ENCODE measurements around the gene PTPRM. TPM values are rescaled to one million over a fixed set of nuclear protein-coding genes. Genes with fewer than 3 reads are reported as not detected.

The PTPRM gene
- total RNA-seq, 1 experiment from 2014 or later = 45.6 TPM

DNA sequence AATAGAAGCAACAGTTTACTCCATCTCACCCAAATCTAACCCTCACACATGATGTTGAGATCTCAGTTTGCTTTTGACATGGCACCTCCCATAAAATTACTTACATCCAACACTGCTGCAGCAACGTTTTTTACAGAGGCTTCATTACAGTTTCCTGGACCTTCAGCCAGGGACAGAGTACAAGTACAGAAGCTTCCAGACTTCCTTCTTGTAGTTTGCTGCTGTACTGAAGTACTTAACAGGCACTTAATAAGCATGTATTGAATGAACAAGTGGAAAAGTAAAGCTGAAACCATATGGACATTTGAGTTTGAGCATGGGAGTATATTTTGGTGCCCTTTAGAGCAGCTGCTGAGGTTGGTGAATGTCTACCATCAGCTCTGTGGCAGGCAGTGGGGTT is 514.2 kb downstream of the PTPRM start:
- H2AFZ ChIP-seq (ENCODE audit: low read length) = no peak overlapping the region
- H3K4me2 ChIP-seq (ENCODE audit: low read length) = no peak overlapping the region
- ChIA-PET CTCF (interaction anchor here (0.5 kb wide), 1 partner anchor 571 kb away, joined by 4 read pairs; no protein-coding TSS in a partner anchor), POLR2A (ENCODE audit: unreplicated experiment) (interaction anchor here (0.6 kb wide), 1 partner anchor 28 kb away, joined by 5 read pairs; no protein-coding TSS in a partner anchor)
- no TSS peak for BruUV-seq (replicated peaks)
- no peak for DNase-seq
- no peaks in the 10 kb centered on the region for H3K79me2 ChIP-seq (ENCODE audit: low read length)
- H3K9me3 ChIP-seq (ENCODE audit: low read length) = no peaks in the 10 kb centered on the region
- no peak overlapping the region for H3K4me3 ChIP-seq (ENCODE audit: low read length)
- peaks cover 4% of the 10 kb centered on the region; the same call in 1 of the 2 replicates for H3K4me1 ChIP-seq (ENCODE audit: insufficient read depth, low read length)
- no peaks in the 10 kb centered on the region for H4K20me1 ChIP-seq (ENCODE audit: low read length)
- no peak overlapping the region for H3K9ac ChIP-seq (ENCODE audit: low read length)
- H3K27ac ChIP-seq (ENCODE audit: low read length) = no peak overlapping the region
- TF ChIP-seq EZH2phosphoT487 (IDR thresholded peaks at IDR 0.05; ENCODE audit: borderline replicate concordance, low read length) (no peak), EZH2 (IDR thresholded peaks at IDR 0.05; ENCODE audit: low read length, unreplicated experiment) (no peak)
- TF ChIP-seq, protein P1, sequence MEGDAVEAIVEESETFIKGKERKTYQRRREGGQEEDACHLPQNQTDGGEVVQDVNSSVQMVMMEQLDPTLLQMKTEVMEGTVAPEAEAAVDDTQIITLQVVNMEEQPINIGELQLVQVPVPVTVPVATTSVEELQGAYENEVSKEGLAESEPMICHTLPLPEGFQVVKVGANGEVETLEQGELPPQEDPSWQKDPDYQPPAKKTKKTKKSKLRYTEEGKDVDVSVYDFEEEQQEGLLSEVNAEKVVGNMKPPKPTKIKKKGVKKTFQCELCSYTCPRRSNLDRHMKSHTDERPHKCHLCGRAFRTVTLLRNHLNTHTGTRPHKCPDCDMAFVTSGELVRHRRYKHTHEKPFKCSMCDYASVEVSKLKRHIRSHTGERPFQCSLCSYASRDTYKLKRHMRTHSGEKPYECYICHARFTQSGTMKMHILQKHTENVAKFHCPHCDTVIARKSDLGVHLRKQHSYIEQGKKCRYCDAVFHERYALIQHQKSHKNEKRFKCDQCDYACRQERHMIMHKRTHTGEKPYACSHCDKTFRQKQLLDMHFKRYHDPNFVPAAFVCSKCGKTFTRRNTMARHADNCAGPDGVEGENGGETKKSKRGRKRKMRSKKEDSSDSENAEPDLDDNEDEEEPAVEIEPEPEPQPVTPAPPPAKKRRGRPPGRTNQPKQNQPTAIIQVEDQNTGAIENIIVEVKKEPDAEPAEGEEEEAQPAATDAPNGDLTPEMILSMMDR (conservative IDR thresholded peaks at IDR 0.05; ENCODE audit: low read depth, low read length) = no peak
- ATAC-seq = no peak
- H3K9me2 ChIP-seq (replicated peaks; ENCODE audit: low read length) = no peaks in the 10 kb centered on the region
- H3F3A ChIP-seq (ENCODE audit: low read length, unreplicated experiment) = no peaks in the 10 kb centered on the region
- intact Hi-C loops (cut with micrococcal nuclease) = loop anchor here (5.0 to 10.0 kb wide), 2 partner anchors 179 to 244 kb away; no protein-coding TSS in a partner anchor
- no peaks in the 10 kb centered on the region for H3K36me3 ChIP-seq (ENCODE audit: low read depth, low read length)
- H3K27me3 ChIP-seq (ENCODE audit: low read length) = no peaks in the 10 kb centered on the region

DNA sequence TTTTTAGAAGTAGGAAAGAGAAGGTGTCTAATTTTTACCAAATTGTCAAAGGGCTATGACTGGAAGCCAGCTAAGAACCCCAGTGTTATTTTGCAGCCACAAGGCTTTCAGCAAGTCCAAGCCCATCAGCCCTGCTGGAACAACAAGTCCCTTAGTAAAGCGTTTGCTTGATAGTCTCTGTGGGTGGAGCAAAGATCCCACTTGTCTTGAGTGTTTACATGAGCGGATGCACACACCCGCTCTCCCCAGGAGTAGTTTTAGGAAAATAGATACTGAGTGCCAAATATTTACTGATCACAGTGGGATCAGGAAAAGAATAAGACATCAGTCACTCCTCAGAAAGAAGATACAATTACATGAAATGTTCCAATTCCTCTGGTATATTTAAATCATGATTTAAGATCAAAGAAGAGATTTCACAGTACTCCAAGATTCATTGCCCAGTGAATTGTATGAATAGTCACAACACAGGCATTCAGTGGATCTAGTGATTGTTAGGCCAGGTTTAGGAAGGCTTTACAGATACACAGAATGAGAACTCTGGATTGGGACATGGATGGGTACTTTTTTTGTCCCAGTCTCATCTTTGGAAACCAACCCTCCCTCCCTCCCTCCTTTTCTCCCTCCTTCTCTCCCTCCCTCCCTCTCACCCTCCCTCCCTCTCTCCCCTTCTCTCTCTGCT is 514.9 kb downstream of the PTPRM start:
- H2AFZ ChIP-seq (ENCODE audit: low read length) = no peak overlapping the region
- H3K4me2 ChIP-seq (ENCODE audit: low read length) = no peak overlapping the region
- TF ChIP-seq, protein P1 (conservative IDR thresholded peaks at IDR 0.05; ENCODE audit: low read depth, low read length) = no peak
- TF ChIP-seq EZH2 (IDR thresholded peaks at IDR 0.05; ENCODE audit: low read length, unreplicated experiment) (no peak), EZH2phosphoT487 (IDR thresholded peaks at IDR 0.05; ENCODE audit: borderline replicate concordance, low read length) (no peak)
- no peaks in the 10 kb centered on the region for H3K36me3 ChIP-seq (ENCODE audit: low read depth, low read length)
- H3K27ac ChIP-seq (ENCODE audit: low read length) = no peak overlapping the region
- POLR2A ChIA-PET (ENCODE audit: unreplicated experiment) = interaction anchor here (0.6 kb wide), 1 partner anchor 27 kb away, joined by 5 read pairs; no protein-coding TSS in a partner anchor
- CTCF ChIA-PET = no interaction called here
- H3K9me2 ChIP-seq (replicated peaks; ENCODE audit: low read length) = no peaks in the 10 kb centered on the region
- peaks cover 4% of the 10 kb centered on the region; the same call in 1 of the 2 replicates for H3K4me1 ChIP-seq (ENCODE audit: insufficient read depth, low read length)
- no peak overlapping the region for H3K4me3 ChIP-seq (ENCODE audit: low read length)
- no TSS peak for BruUV-seq (replicated peaks)
- no peaks in the 10 kb centered on the region for H3F3A ChIP-seq (ENCODE audit: low read length, unreplicated experiment)
- DNase-seq = no peak
- H3K9ac ChIP-seq (ENCODE audit: low read length) = no peak overlapping the region
- no peak for ATAC-seq
- no peaks in the 10 kb centered on the region for H3K27me3 ChIP-seq (ENCODE audit: low read length)
- H3K79me2 ChIP-seq (ENCODE audit: low read length) = no peaks in the 10 kb centered on the region
- H4K20me1 ChIP-seq (ENCODE audit: low read length) = no peaks in the 10 kb centered on the region
- H3K9me3 ChIP-seq (ENCODE audit: low read length) = no peaks in the 10 kb centered on the region
- intact Hi-C loops (cut with micrococcal nuclease) = loop anchor here (5.0 to 10.0 kb wide), 2 partner anchors 180 to 243 kb away; no protein-coding TSS in a partner anchor

GRCh38 chr18:8084160-8084559 is 517.0 kb downstream of the PTPRM start:
- H3K36me3 ChIP-seq (ENCODE audit: low read depth, low read length) = no peaks in the 10 kb centered on the region
- no peak overlapping the region for H3K27ac ChIP-seq (ENCODE audit: low read length)
- no TSS peak for BruUV-seq (replicated peaks)
- no peak overlapping the region for H3K4me3 ChIP-seq (ENCODE audit: low read length)
- peaks cover 4% of the 10 kb centered on the region; the same call in 1 of the 2 replicates for H3K4me1 ChIP-seq (ENCODE audit: insufficient read depth, low read length)
- H2AFZ ChIP-seq (ENCODE audit: low read length) = no peak overlapping the region
- intact Hi-C loops (cut with micrococcal nuclease) = loop anchor here (1.0 to 10.0 kb wide), 4 partner anchors 182 to 396 kb away; no protein-coding TSS in a partner anchor
- no peaks in the 10 kb centered on the region for H3F3A ChIP-seq (ENCODE audit: low read length, unreplicated experiment)
- ATAC-seq (peak; percentile 97), DNase-seq (peak; percentile 82)
- POLR2A ChIA-PET (ENCODE audit: unreplicated experiment) = interaction anchor here (0.6 kb wide), 1 partner anchor 49 kb away, joined by 5 read pairs; no protein-coding TSS in a partner anchor
- no peak overlapping the region for H3K4me2 ChIP-seq (ENCODE audit: low read length)
- no peaks in the 10 kb centered on the region for H4K20me1 ChIP-seq (ENCODE audit: low read length)
- no peak overlapping the region for H3K9ac ChIP-seq (ENCODE audit: low read length)
- no peak for TF ChIP-seq EZH2phosphoT487 (IDR thresholded peaks at IDR 0.05; ENCODE audit: borderline replicate concordance, low read length)
- TF ChIP-seq, protein P1 (conservative IDR thresholded peaks at IDR 0.05; ENCODE audit: low read depth, low read length) = peak; percentile 93
- H3K9me3 ChIP-seq (ENCODE audit: low read length) = no peaks in the 10 kb centered on the region
- no peaks in the 10 kb centered on the region for H3K79me2 ChIP-seq (ENCODE audit: low read length)
- no peaks in the 10 kb centered on the region for H3K9me2 ChIP-seq (replicated peaks; ENCODE audit: low read length)
- CTCF ChIA-PET = interaction anchor here (0.6 kb wide), 1 partner anchor 182 kb away, joined by 10 read pairs; no protein-coding TSS in a partner anchor
- no peaks in the 10 kb centered on the region for H3K27me3 ChIP-seq (ENCODE audit: low read length)
